ENCODE data around the gene PEX6. TPM values are rescaled to one million over a fixed set of nuclear protein-coding genes. Genes with fewer than 3 reads are reported as not detected.

PEX6 gene
- total RNA-seq, 1 donor from 2014 or later: 33.3 TPM

GRCh38 chr6:42963855-42964605, 15.0 kb downstream of the PEX6 start:
- Histone ChIP-seq H3K27me3 (ENCODE audit: low read depth) (no peaks in the 10 kb centered on the region), H3K4me3 (no peak overlapping the region), H3K36me3 (peaks cover 60% of the 10 kb centered on the region), H3K27ac (no peak overlapping the region), H3K9me3 (no peaks in the 10 kb centered on the region), H3K4me1 (peaks cover 19% of the 10 kb centered on the region)
- no peak for TF ChIP-seq CTCF (IDR thresholded peaks at IDR 0.05)
- intact Hi-C loops (cut with DNase I): no loop called here
- DNase-seq (no peak), ATAC-seq (no peak)

- Histone ChIP-seq H3K4me3 (no peak overlapping the region), H3K27me3 (ENCODE audit: low read depth) (no peaks in the 10 kb centered on the region), H3K9me3 (no peaks in the 10 kb centered on the region), H3K27ac (no peak overlapping the region), H3K4me1 (peaks cover 19% of the 10 kb centered on the region), H3K36me3 (peaks cover 53% of the 10 kb centered on the region)
- no peak for TF ChIP-seq CTCF (IDR thresholded peaks at IDR 0.05)
- ATAC-seq: no peak
- intact Hi-C loops (cut with DNase I): no loop called here
- DNase-seq: no peak
Observed at GRCh38 chr6:42963179-42963854, 15.7 kb downstream of the PEX6 start.

GRCh38 chr6:42962502-42963178, 16.3 kb downstream of the PEX6 start:
- DNase-seq (no peak), ATAC-seq (no peak)
- H3K36me3 ChIP-seq: peaks cover 46% of the 10 kb centered on the region
- peaks cover 19% of the 10 kb centered on the region for H3K4me1 ChIP-seq
- no peak overlapping the region for H3K27ac ChIP-seq
- TF ChIP-seq CTCF (IDR thresholded peaks at IDR 0.05): no peak
- H3K4me3 ChIP-seq: no peak overlapping the region
- no peaks in the 10 kb centered on the region for H3K27me3 ChIP-seq (ENCODE audit: low read depth)
- intact Hi-C loops (cut with DNase I): no loop called here
- no peaks in the 10 kb centered on the region for H3K9me3 ChIP-seq

- intact Hi-C loops (cut with DNase I): no loop called here
- H3K27me3 ChIP-seq (ENCODE audit: low read depth): no peaks in the 10 kb centered on the region
- H3K36me3 ChIP-seq: peaks cover 41% of the 10 kb centered on the region
- DNase-seq: no peak
- no peak overlapping the region for H3K4me3 ChIP-seq
- peaks cover 19% of the 10 kb centered on the region for H3K4me1 ChIP-seq
- H3K27ac ChIP-seq: no peak overlapping the region
- no peak for ATAC-seq
- no peak for TF ChIP-seq CTCF (IDR thresholded peaks at IDR 0.05)
- no peaks in the 10 kb centered on the region for H3K9me3 ChIP-seq
Observed at GRCh38 chr6:42962096-42962495, 16.9 kb downstream of the PEX6 start.

GRCh38 chr6:42961020-42961470, 17.9 kb downstream of the PEX6 start:
- no peak for DNase-seq
- peak in 1 of 2 donors; percentile 4 for ATAC-seq
- peak overlapping the region; percentile 64 for H3K27ac ChIP-seq

More at GRCh38 chr6:42961020-42961470, 17.9 kb downstream of the PEX6 start:
- Histone ChIP-seq H3K27me3 (ENCODE audit: low read depth) (no peaks in the 10 kb centered on the region), H3K4me3 (peak overlapping the region; percentile 62), H3K4me1 (peaks cover 19% of the 10 kb centered on the region), H3K36me3 (peaks cover 33% of the 10 kb centered on the region), H3K9me3 (no peaks in the 10 kb centered on the region)
- no peak for TF ChIP-seq CTCF (IDR thresholded peaks at IDR 0.05)
- intact Hi-C loops (cut with DNase I): no loop called here

Data from lower lobe of right lung (tissue), 2 donors.